GDM1 (cell line): ENCODE measurements around the gene CHST1.

Source experiments
- DNase-seq: peaks from one replicate; lab custom pipeline; 2025; lab: John Stamatoyannopoulos, UW

Gene CHST1

GRCh38 chr11:45665206-45665932 lies at the start of gene CHST1:
TSS of gene CHST1 (minus strand) at chr11:45665622. CDS start at chr11:45650923, 14,699 bp downstream.
- no peak for DNase-seq

GRCh38 chr11:45713573-45713972 lies 48.2 kb upstream of the CHST1 start:
- no peak for DNase-seq

GRCh38 chr11:45710561-45710960 lies 45.1 kb upstream of the CHST1 start:
- no peak for DNase-seq

GRCh38 chr11:45708887-45709663 lies 43.7 kb upstream of the CHST1 start:
- no peak for DNase-seq

- DNase-seq, result no peak
These were observed 39.2 kb upstream of the CHST1 start for GRCh38 chr11:45704635-45705034.

- no peak for DNase-seq
These were observed 38.7 kb upstream of the CHST1 start for GRCh38 chr11:45704133-45704532.

- DNase-seq, result no peak
These were observed 37.1 kb upstream of the CHST1 start for GRCh38 chr11:45702511-45702910.

GRCh38 chr11:45698777-45699497 lies 33.5 kb upstream of the CHST1 start:
- no peak for DNase-seq

GRCh38 chr11:45692808-45693453 lies 27.5 kb upstream of the CHST1 start:
- no peak for DNase-seq

- DNase-seq, result no peak
These were observed 23.1 kb upstream of the CHST1 start for GRCh38 chr11:45688472-45689033.

- no peak for DNase-seq
These were observed 22.4 kb upstream of the CHST1 start for GRCh38 chr11:45687836-45688235.

- DNase-seq, result no peak
These were observed 20.6 kb upstream of the CHST1 start for GRCh38 chr11:45685964-45686537.

- no peak for DNase-seq
These were observed 19.0 kb upstream of the CHST1 start for GRCh38 chr11:45684440-45684839.

- DNase-seq, result no peak
These were observed 18.0 kb upstream of the CHST1 start for GRCh38 chr11:45683271-45684058.

- DNase-seq, result no peak
These were observed 14.4 kb upstream of the CHST1 start for GRCh38 chr11:45679806-45680205.

- no peak for DNase-seq
These were observed 13.6 kb upstream of the CHST1 start for GRCh38 chr11:45678976-45679375.

GRCh38 chr11:45677770-45678512 lies 12.5 kb upstream of the CHST1 start:
- no peak for DNase-seq

- DNase-seq, result no peak
These were observed 11.2 kb upstream of the CHST1 start for GRCh38 chr11:45676522-45677095.

GRCh38 chr11:45675646-45676045 lies 10.2 kb upstream of the CHST1 start:
- no peak for DNase-seq
